Hepatocyte (in vitro differentiated cells): ENCODE results near the gene MYRIP. TPM values are rescaled to one million over a fixed set of nuclear protein-coding genes. Genes with fewer than 3 reads are reported as not detected.

Source experiments
- DNase-seq: peaks from one replicate; pipeline ENCODE4 v3.0.0-alpha.2; 2016; ENCODE audit warnings: low spot score
- H2AFZ ChIP-seq: fragments of 200-600 bp; sonication (generic); 2 replicates; pipeline ENCODE4 v1.6.0; 2016; ENCODE audit warnings: antibody characterized with exemption, mild to moderate bottlenecking
- H3K27ac ChIP-seq: fragments of 200-600 bp; sonication (generic); 2 replicates; pipeline ENCODE4 v1.5.1; 2016; ENCODE audit warnings: mild to moderate bottlenecking
- H3K27me3 ChIP-seq: fragments of 200-600 bp; sonication (generic); 2 replicates; pipeline ENCODE4 v1.6.1; 2016
- H3K36me3 ChIP-seq: fragments of 200-600 bp; sonication (generic); replicated peaks from 2 replicates; pipeline ENCODE4 v1.5.1; 2016; ENCODE audit warnings: low read depth; ENCODE audit not compliant: insufficient read depth
- H3K4me1 ChIP-seq: fragments of 200-600 bp; sonication (generic); 2 replicates; pipeline ENCODE4 v1.5.1; 2016; ENCODE audit warnings: mild to moderate bottlenecking, moderate library complexity; ENCODE audit not compliant: insufficient read depth
- H3K4me2 ChIP-seq: fragments of 200-600 bp; sonication (generic); 2 replicates; pipeline ENCODE4 v1.6.0; 2016
- H3K4me3 ChIP-seq: fragments of 200-600 bp; sonication (generic); 2 replicates; pipeline ENCODE4 v1.5.1; 2016; ENCODE audit warnings: mild to moderate bottlenecking
- H3K79me2 ChIP-seq: fragments of 200-600 bp; sonication (generic); 2 replicates; pipeline ENCODE4 v1.6.0; 2017; ENCODE audit warnings: mild to moderate bottlenecking
- H3K9me2 ChIP-seq: fragments of 200-600 bp; sonication (generic); replicated peaks from 2 replicates; pipeline ENCODE4 v1.6.0; 2017; ENCODE audit warnings: mild to moderate bottlenecking; ENCODE audit not compliant: insufficient read depth
- H3K9me3 ChIP-seq: fragments of 200-600 bp; sonication (generic); 2 replicates; pipeline ENCODE4 v1.5.1; 2016; ENCODE audit warnings: low read depth, mild to moderate bottlenecking
- H4K20me1 ChIP-seq: fragments of 200-600 bp; sonication (generic); 2 replicates; pipeline ENCODE4 v1.6.0; 2016; ENCODE audit warnings: mild to moderate bottlenecking; ENCODE audit not compliant: insufficient read depth, poor library complexity, severe bottlenecking
- EZH2 ChIP-seq: fragments of 200-600 bp; sonication (generic); IDR thresholded peaks from 2 replicates; pipeline ENCODE4 v1.6.1; 2016; ENCODE audit warnings: antibody characterized with exemption, mild to moderate bottlenecking, borderline replicate concordance
- EZH2phosphoT487 ChIP-seq: fragments of 200-600 bp; sonication (generic); IDR thresholded peaks from one replicate; pipeline ENCODE4 v1.6.1; 2018; ENCODE audit warnings: antibody characterized with exemption, mild to moderate bottlenecking, low read depth, moderate library complexity; ENCODE audit not compliant: unreplicated experiment, severe bottlenecking
- WGBS: methylation state at CpG from one replicate; pipeline ENCODE4 v1.1.6; 2016; ENCODE audit warnings: low lambda C conversion rate; ENCODE audit errors: missing lambda C conversion rate; 5-methylcytosine and 5-hydroxymethylcytosine counted together
- polyA plus RNA-seq: library from polyadenylated mRNA; unstranded; fragments of >200 nt; fragmentation: Nextera tagmentation; extraction: Ambion mirVana; gene quantifications from 2 replicates; pipeline ENCODE4 v1.2.1, GENCODE V29; 2016
- total RNA-seq: library from RNA; depleted of rRNA; stranded (reverse); fragments of >200 nt; gene quantifications from 2 replicates; pipeline ENCODE4 v1.2.3, GENCODE V29; 2014
- TF ChIP-seq, protein P1 (sequence below): fragments of 200-600 bp; sonication (generic); IDR thresholded peaks from 2 replicates; pipeline ENCODE4 v1.5.1; 2016; ENCODE audit warnings: antibody characterized with exemption, mild to moderate bottlenecking; ENCODE audit not compliant: poor library complexity

MYRIP gene
- total and polyA plus RNA-seq, 2 experiments from 2014 or later = 0.57 TPM; not detected in 1

DNA sequence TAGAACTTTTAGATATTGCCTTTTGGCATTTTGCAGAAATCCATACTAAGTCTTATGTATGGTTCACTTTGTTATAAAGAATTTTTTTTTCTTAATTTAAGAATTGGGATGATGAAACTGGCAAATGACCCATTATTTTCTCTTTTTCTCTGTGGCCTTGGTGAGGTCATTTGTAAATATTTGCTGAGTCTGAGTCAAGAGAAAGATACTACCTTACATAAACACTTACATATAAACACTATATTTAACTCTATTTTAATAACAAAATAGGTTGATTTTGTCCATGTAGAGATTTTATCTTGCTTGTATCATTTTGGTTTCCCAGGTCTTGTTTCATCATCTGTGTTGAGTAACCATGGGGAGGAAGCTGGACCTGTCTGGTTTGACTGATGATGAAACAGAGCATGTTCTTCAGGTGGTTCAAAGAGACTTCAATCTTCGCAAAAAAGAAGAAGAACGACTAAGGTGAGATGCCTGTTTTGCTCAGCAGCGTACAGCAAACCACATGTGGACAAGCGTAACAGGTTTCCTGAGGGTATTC is 91.1 kb downstream of the MYRIP start:
- TF ChIP-seq EZH2 = no peak
- TF ChIP-seq EZH2phosphoT487 = no peak
- TF ChIP-seq, protein P1, sequence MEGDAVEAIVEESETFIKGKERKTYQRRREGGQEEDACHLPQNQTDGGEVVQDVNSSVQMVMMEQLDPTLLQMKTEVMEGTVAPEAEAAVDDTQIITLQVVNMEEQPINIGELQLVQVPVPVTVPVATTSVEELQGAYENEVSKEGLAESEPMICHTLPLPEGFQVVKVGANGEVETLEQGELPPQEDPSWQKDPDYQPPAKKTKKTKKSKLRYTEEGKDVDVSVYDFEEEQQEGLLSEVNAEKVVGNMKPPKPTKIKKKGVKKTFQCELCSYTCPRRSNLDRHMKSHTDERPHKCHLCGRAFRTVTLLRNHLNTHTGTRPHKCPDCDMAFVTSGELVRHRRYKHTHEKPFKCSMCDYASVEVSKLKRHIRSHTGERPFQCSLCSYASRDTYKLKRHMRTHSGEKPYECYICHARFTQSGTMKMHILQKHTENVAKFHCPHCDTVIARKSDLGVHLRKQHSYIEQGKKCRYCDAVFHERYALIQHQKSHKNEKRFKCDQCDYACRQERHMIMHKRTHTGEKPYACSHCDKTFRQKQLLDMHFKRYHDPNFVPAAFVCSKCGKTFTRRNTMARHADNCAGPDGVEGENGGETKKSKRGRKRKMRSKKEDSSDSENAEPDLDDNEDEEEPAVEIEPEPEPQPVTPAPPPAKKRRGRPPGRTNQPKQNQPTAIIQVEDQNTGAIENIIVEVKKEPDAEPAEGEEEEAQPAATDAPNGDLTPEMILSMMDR = no peak
- 83% methylated on average over 4 of the region's 4 CpGs for whole genome bisulfite sequencing

DNA sequence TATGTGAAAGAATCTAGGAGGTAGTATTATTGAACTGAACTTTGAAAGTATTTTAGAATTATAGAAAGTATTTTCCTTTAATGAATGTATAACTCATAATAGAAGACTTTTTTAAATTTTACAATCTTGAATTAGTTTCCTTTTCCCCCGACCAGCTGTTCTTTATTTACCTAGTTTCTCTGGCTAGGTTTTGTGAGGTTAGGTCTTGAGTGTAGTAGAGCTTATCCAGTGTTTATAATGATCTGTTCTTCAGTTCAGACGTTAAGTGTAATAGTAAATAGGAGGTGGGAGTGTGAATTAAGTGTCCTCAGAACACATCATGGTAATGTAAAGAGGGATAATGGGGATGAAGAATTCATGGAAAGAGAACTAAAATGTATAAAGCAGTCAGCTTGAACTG is 93.8 kb downstream of the MYRIP start:
- H2AFZ ChIP-seq = no peak overlapping the region
- H3K36me3 ChIP-seq = no peaks in the 10 kb centered on the region
- no peak overlapping the region for H3K4me2 ChIP-seq
- no peak overlapping the region for H3K27ac ChIP-seq
- H3K79me2 ChIP-seq = no peaks in the 10 kb centered on the region
- TF ChIP-seq EZH2 (no peak), EZH2phosphoT487 (no peak)
- H3K9me3 ChIP-seq = no peaks in the 10 kb centered on the region
- no peak overlapping the region for H3K4me3 ChIP-seq
- H4K20me1 ChIP-seq = no peaks in the 10 kb centered on the region
- no peak for DNase-seq
- no peaks in the 10 kb centered on the region for H3K9me2 ChIP-seq
- no peaks in the 10 kb centered on the region for H3K4me1 ChIP-seq
- WGBS = 52% methylated on average over 2 of the region's 2 CpGs
- H3K27me3 ChIP-seq = no peaks in the 10 kb centered on the region

More for the DNA sequence above, 91.1 kb downstream of the MYRIP start:
- no peak overlapping the region for H3K4me3 ChIP-seq
- no peaks in the 10 kb centered on the region for H3K36me3 ChIP-seq
- no peak for DNase-seq
- no peak overlapping the region for H2AFZ ChIP-seq
- no peaks in the 10 kb centered on the region for H3K27me3 ChIP-seq
- no peak overlapping the region for H3K4me2 ChIP-seq
- no peaks in the 10 kb centered on the region for H3K9me3 ChIP-seq
- no peaks in the 10 kb centered on the region for H3K4me1 ChIP-seq
- H4K20me1 ChIP-seq = no peaks in the 10 kb centered on the region
- no peak overlapping the region for H3K27ac ChIP-seq
- no peaks in the 10 kb centered on the region for H3K9me2 ChIP-seq
- no peaks in the 10 kb centered on the region for H3K79me2 ChIP-seq

DNA sequence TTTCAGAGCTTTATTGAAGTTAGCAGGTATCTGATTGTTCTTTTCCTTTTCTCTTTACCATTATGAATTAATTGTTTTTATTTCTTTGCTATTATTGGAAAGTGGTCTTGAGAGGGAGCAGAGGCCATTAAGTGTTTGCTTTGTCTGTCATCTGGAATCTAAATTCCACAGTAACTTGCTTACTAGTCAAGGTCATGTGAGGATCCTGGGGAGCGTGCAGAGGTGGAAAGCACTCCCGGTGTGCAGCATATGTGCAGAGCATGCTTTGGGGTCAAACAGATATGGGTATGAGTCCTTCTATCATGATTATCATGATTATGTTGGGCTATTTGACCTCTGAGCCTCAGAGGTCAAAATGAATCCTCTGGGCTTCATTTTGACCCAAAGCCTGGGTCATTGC is 96.4 kb downstream of the MYRIP start:
- no peak for TF ChIP-seq EZH2
- TF ChIP-seq, protein P1 = no peak

DNA sequence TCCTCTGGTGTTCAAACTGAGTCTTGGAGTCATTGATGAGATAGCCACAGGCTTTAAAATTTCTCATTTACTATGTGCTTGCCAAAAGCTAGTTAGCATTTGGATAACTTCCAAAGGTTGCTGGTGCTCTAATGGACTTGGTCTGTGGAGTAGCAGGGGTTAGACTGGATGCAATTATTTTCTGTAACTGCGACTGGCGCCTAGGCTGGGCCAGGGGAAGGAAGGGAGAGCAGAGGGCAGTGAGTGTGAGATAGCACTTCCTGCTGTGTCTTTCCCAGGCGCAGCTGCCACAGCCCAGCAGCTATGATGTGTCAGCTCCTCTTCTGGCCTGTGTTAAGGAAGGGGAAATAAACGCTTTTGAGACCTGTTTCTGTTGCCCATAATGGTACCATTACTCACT is 98.6 kb downstream of the MYRIP start:
- no peak for TF ChIP-seq EZH2phosphoT487
- TF ChIP-seq EZH2 = no peak
- TF ChIP-seq, protein P1 = no peak
- peaks cover 8% of the 10 kb centered on the region for H3K4me1 ChIP-seq
- H3K79me2 ChIP-seq = no peaks in the 10 kb centered on the region
- H3K9me3 ChIP-seq = no peaks in the 10 kb centered on the region
- no peaks in the 10 kb centered on the region for H3K36me3 ChIP-seq
- H2AFZ ChIP-seq = no peak overlapping the region
- H3K27me3 ChIP-seq = no peaks in the 10 kb centered on the region
- H3K9me2 ChIP-seq = no peaks in the 10 kb centered on the region
- no peak overlapping the region for H3K4me3 ChIP-seq
- DNase-seq = no peak
- no peaks in the 10 kb centered on the region for H4K20me1 ChIP-seq
- no peak overlapping the region for H3K27ac ChIP-seq
- 70% methylated on average over 4 of the region's 4 CpGs for WGBS
- no peak overlapping the region for H3K4me2 ChIP-seq

More for the DNA sequence above, 96.4 kb downstream of the MYRIP start:
- Histone ChIP-seq H2AFZ (no peak overlapping the region), H4K20me1 (no peaks in the 10 kb centered on the region), H3K27me3 (no peaks in the 10 kb centered on the region), H3K79me2 (no peaks in the 10 kb centered on the region), H3K4me3 (no peak overlapping the region), H3K4me1 (no peaks in the 10 kb centered on the region), H3K36me3 (no peaks in the 10 kb centered on the region), H3K27ac (no peak overlapping the region), H3K9me2 (no peaks in the 10 kb centered on the region), H3K4me2 (no peak overlapping the region), H3K9me3 (no peaks in the 10 kb centered on the region)
- DNase-seq = no peak
- WGBS = 83% methylated on average over 2 of the region's 2 CpGs
